GM06990 (cell line): ENCODE data around the gene VSTM4.

Experiments used
- DNase-seq: peaks from one replicate; pipeline ENCODE4 v3.0.0-alpha.2; 2011; ENCODE audit not compliant: insufficient read length; ENCODE audit errors: extremely low read depth
- H3K27me3 ChIP-seq: replicated peaks from 2 replicates; pipeline ENCODE4 v1.6.0; 2011; ENCODE audit warnings: low read length; ENCODE audit not compliant: control insufficient read depth, insufficient read depth
- H3K36me3 ChIP-seq: 2 replicates; pipeline ENCODE4 v1.5.1; 2011; ENCODE audit warnings: low read length; ENCODE audit not compliant: control insufficient read depth, insufficient read depth
- H3K4me3 ChIP-seq: replicated peaks from 2 replicates; pipeline ENCODE4 v1.5.1; 2011; ENCODE audit warnings: low read depth, mild to moderate bottlenecking, control low read depth, low read length
- TF ChIP-seq, protein P1 (sequence below): IDR thresholded peaks from 2 replicates; pipeline ENCODE4 v1.5.1; 2011; ENCODE audit warnings: low read length, control low read depth, mild to moderate bottlenecking, inconsistent platforms; ENCODE audit not compliant: insufficient read depth, poor library complexity, severe bottlenecking

VSTM4 gene

DNA sequence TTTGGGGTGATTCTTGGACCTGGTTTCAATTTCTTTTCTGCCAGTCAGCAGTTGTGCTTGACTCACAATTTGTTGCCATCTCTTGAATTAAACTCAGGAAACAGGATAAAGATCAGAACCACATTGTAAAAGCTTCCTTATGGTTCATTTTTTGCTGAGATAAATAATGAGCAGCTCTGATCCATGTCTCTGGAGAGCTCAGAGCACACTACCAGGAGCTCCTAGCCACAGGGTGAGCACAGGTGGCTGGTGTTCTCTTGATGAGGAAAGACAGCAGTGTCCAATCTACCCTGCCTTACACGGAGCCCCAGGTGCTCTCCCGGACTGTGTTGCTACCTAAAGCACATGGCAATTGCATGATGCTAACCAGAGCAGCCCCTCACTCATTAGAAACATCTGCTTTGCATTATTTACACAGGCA, 35.7 kb upstream of the VSTM4 start:
- no peaks in the 10 kb centered on the region for H3K36me3 ChIP-seq
- TF ChIP-seq, protein P1, sequence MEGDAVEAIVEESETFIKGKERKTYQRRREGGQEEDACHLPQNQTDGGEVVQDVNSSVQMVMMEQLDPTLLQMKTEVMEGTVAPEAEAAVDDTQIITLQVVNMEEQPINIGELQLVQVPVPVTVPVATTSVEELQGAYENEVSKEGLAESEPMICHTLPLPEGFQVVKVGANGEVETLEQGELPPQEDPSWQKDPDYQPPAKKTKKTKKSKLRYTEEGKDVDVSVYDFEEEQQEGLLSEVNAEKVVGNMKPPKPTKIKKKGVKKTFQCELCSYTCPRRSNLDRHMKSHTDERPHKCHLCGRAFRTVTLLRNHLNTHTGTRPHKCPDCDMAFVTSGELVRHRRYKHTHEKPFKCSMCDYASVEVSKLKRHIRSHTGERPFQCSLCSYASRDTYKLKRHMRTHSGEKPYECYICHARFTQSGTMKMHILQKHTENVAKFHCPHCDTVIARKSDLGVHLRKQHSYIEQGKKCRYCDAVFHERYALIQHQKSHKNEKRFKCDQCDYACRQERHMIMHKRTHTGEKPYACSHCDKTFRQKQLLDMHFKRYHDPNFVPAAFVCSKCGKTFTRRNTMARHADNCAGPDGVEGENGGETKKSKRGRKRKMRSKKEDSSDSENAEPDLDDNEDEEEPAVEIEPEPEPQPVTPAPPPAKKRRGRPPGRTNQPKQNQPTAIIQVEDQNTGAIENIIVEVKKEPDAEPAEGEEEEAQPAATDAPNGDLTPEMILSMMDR, result no peak
- H3K27me3 ChIP-seq, result no peaks in the 10 kb centered on the region; the same call in 1 of the 2 replicates
- no peak for DNase-seq
- H3K4me3 ChIP-seq, result no peak overlapping the region

DNA sequence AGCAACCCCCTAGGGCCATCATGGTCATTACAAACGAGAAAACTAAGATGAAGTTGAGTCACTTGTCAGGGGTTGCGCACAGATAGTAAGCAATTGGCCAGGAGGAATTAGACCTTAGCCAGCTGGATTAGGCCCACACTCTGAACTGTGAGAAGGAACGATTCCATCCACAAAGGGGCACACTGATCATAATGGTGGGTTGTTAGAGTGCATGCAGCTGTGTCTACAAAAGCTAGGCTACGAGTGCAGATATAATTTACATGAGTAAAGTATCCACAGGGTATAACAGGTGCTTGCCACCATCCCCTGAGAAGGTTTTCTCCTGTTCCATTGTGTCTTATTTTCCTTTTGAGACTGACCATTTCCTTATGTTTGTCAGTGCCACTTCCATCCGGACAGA, 35.1 kb upstream of the VSTM4 start:
- Histone ChIP-seq H3K27me3 (no peaks in the 10 kb centered on the region; the same call in none of the 2 replicates), H3K4me3 (no peak overlapping the region), H3K36me3 (no peaks in the 10 kb centered on the region)
- DNase-seq, result no peak
- TF ChIP-seq, protein P1, result no peak

- TF ChIP-seq, protein P1, result no peak
- H3K27me3 ChIP-seq, result no peaks in the 10 kb centered on the region; the same call in none of the 2 replicates
- H3K4me3 ChIP-seq, result no peak overlapping the region
- no peaks in the 10 kb centered on the region for H3K36me3 ChIP-seq
- no peak for DNase-seq
These were observed 34.6 kb upstream of the VSTM4 start for GRCh38 chr10:49149881-49150280.

GRCh38 chr10:49144058-49144720, 28.9 kb upstream of the VSTM4 start:
- no peak for DNase-seq
- Histone ChIP-seq H3K36me3 (no peaks in the 10 kb centered on the region), H3K27me3 (no peaks in the 10 kb centered on the region; the same call in 1 of the 2 replicates), H3K4me3 (no peak overlapping the region)
- TF ChIP-seq, protein P1, result no peak

DNA sequence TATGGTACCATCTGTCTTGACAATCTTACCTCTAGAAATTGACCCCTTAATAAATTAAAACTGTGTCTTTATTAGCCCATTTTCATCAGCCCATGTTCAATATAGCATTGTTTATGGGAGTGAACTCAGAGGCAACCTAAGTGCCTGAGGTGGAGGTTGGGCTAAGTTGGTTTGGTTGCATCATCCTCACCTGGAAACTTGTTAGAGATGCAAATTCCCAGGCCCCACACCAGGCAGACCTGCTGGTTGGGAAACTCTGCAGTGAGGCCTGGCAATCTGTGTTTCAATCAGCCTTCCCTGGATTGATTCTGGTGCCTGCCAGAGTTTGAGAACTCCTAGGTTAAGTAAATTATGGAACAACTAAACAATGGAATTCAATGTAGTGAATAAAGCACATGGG, 27.9 kb upstream of the VSTM4 start:
- H3K27me3 ChIP-seq, result no peaks in the 10 kb centered on the region; the same call in 1 of the 2 replicates
- TF ChIP-seq, protein P1, result no peak
- DNase-seq, result no peak
- no peak overlapping the region for H3K4me3 ChIP-seq
- no peaks in the 10 kb centered on the region for H3K36me3 ChIP-seq
